GDM1 (cell line): Measurements from ENCODE around the gene MRPL46.
"Not testable (repeated sequence)": the region's sequence is repeated elsewhere in the genome, so short reads cannot be mapped to it uniquely, and the experiment has no call there.

Source experiments
- DNase-seq: peaks from one replicate; lab custom pipeline; 2025; lab: John Stamatoyannopoulos, UW

MRPL46 gene

GRCh38 chr15:88477904-88478303 is 10.7 kb upstream of the MRPL46 start:
- no peak for DNase-seq

- DNase-seq, result no peak
Observed at GRCh38 chr15:88477126-88477525, 9.9 kb upstream of the MRPL46 start.

- no peak for DNase-seq
Observed at GRCh38 chr15:88476635-88477060, 9.5 kb upstream of the MRPL46 start.

- DNase-seq, result not testable (repeated sequence)
Observed at GRCh38 chr15:88473661-88474293, 6.6 kb upstream of the MRPL46 start.

- DNase-seq, result no peak
Observed at GRCh38 chr15:88472225-88472624, 5.0 kb upstream of the MRPL46 start.

- no peak for DNase-seq
Observed at GRCh38 chr15:88470625-88471372, 3.6 kb upstream of the MRPL46 start.

- no peak for DNase-seq
Observed at GRCh38 chr15:88469321-88469720, 2.1 kb upstream of the MRPL46 start.

- DNase-seq, result not testable (repeated sequence)
Observed at GRCh38 chr15:88468721-88469120, 1.5 kb upstream of the MRPL46 start.

GRCh38 chr15:88467935-88468528 is 844 bp upstream of the MRPL46 start:
- DNase-seq, result no peak

GRCh38 chr15:88465633-88466224 is 1.5 kb downstream of the MRPL46 start:
- DNase-seq, result no peak

GRCh38 chr15:88463870-88464532 is 3.2 kb downstream of the MRPL46 start:
- no peak for DNase-seq

GRCh38 chr15:88456733-88457132 is 10.5 kb downstream of the MRPL46 start:
- no peak for DNase-seq

- peak; percentile 37 for DNase-seq
Observed at GRCh38 chr15:88454867-88455810, 12.0 kb downstream of the MRPL46 start.

GRCh38 chr15:88454236-88454635 is 13.0 kb downstream of the MRPL46 start:
- no peak for DNase-seq

GRCh38 chr15:88453651-88454050 is 13.5 kb downstream of the MRPL46 start:
- no peak for DNase-seq

- peak; percentile 42 for DNase-seq
Observed at GRCh38 chr15:88450125-88450798, 16.9 kb downstream of the MRPL46 start.

GRCh38 chr15:88449581-88449980 is 17.6 kb downstream of the MRPL46 start:
- DNase-seq, result no peak

- DNase-seq, result no peak
Observed at GRCh38 chr15:88448991-88449461, 18.2 kb downstream of the MRPL46 start.

GRCh38 chr15:88447741-88448140 is 19.4 kb downstream of the MRPL46 start:
- DNase-seq, result no peak

GRCh38 chr15:88447206-88447605 is 20.0 kb downstream of the MRPL46 start:
- no peak for DNase-seq
